Right atrium auricular region (tissue), 2 donors: ENCODE measurements around the gene APOA4. TPM values are rescaled to one million over a fixed set of nuclear protein-coding genes. Genes with fewer than 3 reads are reported as not detected.

Experiments used
- DNase-seq: peaks from one replicate; pipeline ENCODE4 v3.0.0-alpha.2; 2019; ENCODE audit warnings: low spot score
- H3K27ac ChIP-seq, 2 donors: fragments of 200-600 bp; sonication (generic); 1 replicate in 1 of 2; 2 replicates in 1 of 2; pipeline ENCODE4 v1.5.1; 2016 to 2019
- H3K27me3 ChIP-seq, 2 donors: fragments of 200-600 bp; sonication (generic); one replicate each; pipeline versions ENCODE4 v1.5.1 to v1.6.0; 2017 to 2019
- H3K36me3 ChIP-seq: fragments of 200-600 bp; sonication (generic); one replicate; pipeline ENCODE4 v1.5.1; 2016
- H3K4me1 ChIP-seq, 2 donors: fragments of 200-600 bp; sonication (generic); one replicate each; pipeline versions ENCODE4 v1.5.1 to v1.6.0; 2017 to 2019
- H3K4me3 ChIP-seq, 2 donors: fragments of 200-600 bp; sonication (generic); 1 replicate in 1 of 2; 2 replicates in 1 of 2; pipeline ENCODE4 v1.5.1; 2017 to 2019; ENCODE audit warnings: mild to moderate bottlenecking in 1 of 2, moderate library complexity in 1 of 2
- H3K9me3 ChIP-seq, 2 donors: fragments of 200-600 bp; sonication (generic); one replicate each; pipeline ENCODE4 v1.5.1; 2019
- CTCF ChIP-seq, 2 donors: fragments of 200-600 bp; sonication (generic); IDR thresholded peaks; one replicate each; pipeline ENCODE4 v1.5.1; 2019; ENCODE audit warnings: antibody characterized with exemption in 2 of 2
- total RNA-seq, 2 donors: library from RNA; depleted of rRNA; stranded (reverse); fragments of >200 nt; gene quantifications; one replicate each; pipeline ENCODE4 v1.1.0, GENCODE V29; 2016

APOA4 gene
- total RNA-seq, 2 donors from 2014 or later, result not detected

GRCh38 chr11:116794851-116795250, 28.3 kb downstream of the APOA4 start:
- Histone ChIP-seq H3K4me3 (no peak overlapping the region), H3K9me3 (no peaks in the 10 kb centered on the region), H3K4me1 (peaks cover 0 to 8% of the 10 kb centered on the region in 2 donors), H3K27me3 (no peaks in the 10 kb centered on the region), H3K27ac (no peak overlapping the region), H3K36me3 (no peaks in the 10 kb centered on the region)
- TF ChIP-seq CTCF (IDR thresholded peaks at IDR 0.05), result no peak
- no peak for DNase-seq

GRCh38 chr11:116793772-116794097, 29.4 kb downstream of the APOA4 start:
- Histone ChIP-seq H3K4me1 (peaks cover 0 to 9% of the 10 kb centered on the region in 2 donors), H3K36me3 (no peaks in the 10 kb centered on the region), H3K27me3 (no peaks in the 10 kb centered on the region), H3K4me3 (no peak overlapping the region), H3K9me3 (no peaks in the 10 kb centered on the region), H3K27ac (no peak overlapping the region)
- no peak for TF ChIP-seq CTCF (IDR thresholded peaks at IDR 0.05)
- no peak for DNase-seq

GRCh38 chr11:116792869-116793771, 30.0 kb downstream of the APOA4 start:
- no peak overlapping the region for H3K4me3 ChIP-seq
- TF ChIP-seq CTCF (IDR thresholded peaks at IDR 0.05), result no peak
- no peaks in the 10 kb centered on the region for H3K27me3 ChIP-seq
- DNase-seq, result no peak
- no peaks in the 10 kb centered on the region for H3K9me3 ChIP-seq
- H3K4me1 ChIP-seq, result peaks cover 0 to 15% of the 10 kb centered on the region in 2 donors
- no peak overlapping the region for H3K27ac ChIP-seq
- no peaks in the 10 kb centered on the region for H3K36me3 ChIP-seq

GRCh38 chr11:116792144-116792868, 30.8 kb downstream of the APOA4 start:
- Histone ChIP-seq H3K27ac (no peak overlapping the region), H3K4me3 (no peak overlapping the region), H3K4me1 (peaks cover 0 to 16% of the 10 kb centered on the region in 2 donors), H3K9me3 (no peaks in the 10 kb centered on the region), H3K27me3 (no peaks in the 10 kb centered on the region), H3K36me3 (no peaks in the 10 kb centered on the region)
- no peak for TF ChIP-seq CTCF (IDR thresholded peaks at IDR 0.05)
- DNase-seq, result no peak

- Histone ChIP-seq H3K9me3 (no peaks in the 10 kb centered on the region), H3K4me3 (peak within 1 kb of the TSS in 1 of 2 donors; percentile 27), H3K27me3 (no peaks in the 10 kb centered on the region), H3K4me1 (peaks cover 0 to 22% of the 10 kb centered on the region in 2 donors), H3K36me3 (no peaks in the 10 kb centered on the region), H3K27ac (no peak within 1 kb of the TSS)
- TF ChIP-seq CTCF (IDR thresholded peaks at IDR 0.05), result no peak
- no peak for DNase-seq
Observed at GRCh38 chr11:116791813-116792143, 31.3 kb downstream of the APOA4 start, which contains the start of gene APOA5. Gene APOA5 (minus strand): TSS chr11:116791879. CDS start chr11:116791860, 19 bp downstream.
